NB4 (cell line): ENCODE results near the gene SPIRE2.

Experiments used
- DNase-seq: peaks from one replicate; pipeline ENCODE4 v3.0.0; 2010; ENCODE audit warnings: low read depth
- H3K4me3 ChIP-seq: one replicate; pipeline ENCODE4 v1.5.1; 2011; ENCODE audit warnings: mild to moderate bottlenecking, low read depth, low read length, moderate library complexity
- MYC ChIP-seq: IDR thresholded peaks from 2 replicates; pipeline ENCODE4 v1.6.1; 2011; ENCODE audit warnings: low read depth, low read length
- POLR2A ChIP-seq: IDR thresholded peaks from 2 replicates; pipeline ENCODE4 v1.6.1; 2011; ENCODE audit warnings: mild to moderate bottlenecking; ENCODE audit not compliant: insufficient read length; ENCODE audit errors: extremely low read depth
- TF ChIP-seq, protein P1 (sequence below): IDR thresholded peaks from one replicate; pipeline ENCODE4 v1.5.1; 2012; ENCODE audit warnings: low read depth, low read length
- TF ChIP-seq, protein P2 (sequence below): IDR thresholded peaks from 2 replicates; pipeline ENCODE4 v1.6.1; 2011; ENCODE audit warnings: low read depth, low read length

SPIRE2 gene

DNA sequence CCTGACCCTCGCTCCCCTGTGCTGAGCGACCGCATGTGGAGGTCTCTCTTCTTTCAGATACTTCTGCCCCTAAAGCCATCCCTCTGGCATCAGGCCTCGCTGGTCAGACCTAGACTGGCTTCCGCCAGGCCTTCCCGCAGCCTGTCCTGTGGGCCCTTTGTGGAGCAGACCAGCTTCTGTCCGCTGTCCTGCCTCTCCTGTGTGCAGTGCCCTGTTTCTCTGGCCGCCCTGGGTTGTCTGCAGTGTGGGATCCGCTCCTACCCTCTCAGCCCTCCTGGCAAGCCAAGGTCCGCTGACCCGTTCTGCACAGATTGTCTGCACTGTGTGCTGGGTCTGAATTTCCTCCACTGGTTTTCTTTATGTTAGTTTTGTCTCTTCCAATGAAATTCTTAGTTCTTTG is 68.9 kb downstream of the SPIRE2 start:
- DNase-seq = no peak
- H3K4me3 ChIP-seq = no peak overlapping the region
- TF ChIP-seq, protein P1, sequence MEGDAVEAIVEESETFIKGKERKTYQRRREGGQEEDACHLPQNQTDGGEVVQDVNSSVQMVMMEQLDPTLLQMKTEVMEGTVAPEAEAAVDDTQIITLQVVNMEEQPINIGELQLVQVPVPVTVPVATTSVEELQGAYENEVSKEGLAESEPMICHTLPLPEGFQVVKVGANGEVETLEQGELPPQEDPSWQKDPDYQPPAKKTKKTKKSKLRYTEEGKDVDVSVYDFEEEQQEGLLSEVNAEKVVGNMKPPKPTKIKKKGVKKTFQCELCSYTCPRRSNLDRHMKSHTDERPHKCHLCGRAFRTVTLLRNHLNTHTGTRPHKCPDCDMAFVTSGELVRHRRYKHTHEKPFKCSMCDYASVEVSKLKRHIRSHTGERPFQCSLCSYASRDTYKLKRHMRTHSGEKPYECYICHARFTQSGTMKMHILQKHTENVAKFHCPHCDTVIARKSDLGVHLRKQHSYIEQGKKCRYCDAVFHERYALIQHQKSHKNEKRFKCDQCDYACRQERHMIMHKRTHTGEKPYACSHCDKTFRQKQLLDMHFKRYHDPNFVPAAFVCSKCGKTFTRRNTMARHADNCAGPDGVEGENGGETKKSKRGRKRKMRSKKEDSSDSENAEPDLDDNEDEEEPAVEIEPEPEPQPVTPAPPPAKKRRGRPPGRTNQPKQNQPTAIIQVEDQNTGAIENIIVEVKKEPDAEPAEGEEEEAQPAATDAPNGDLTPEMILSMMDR = no peak
- TF ChIP-seq, protein P2, sequence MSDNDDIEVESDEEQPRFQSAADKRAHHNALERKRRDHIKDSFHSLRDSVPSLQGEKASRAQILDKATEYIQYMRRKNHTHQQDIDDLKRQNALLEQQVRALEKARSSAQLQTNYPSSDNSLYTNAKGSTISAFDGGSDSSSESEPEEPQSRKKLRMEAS = no peak
- TF ChIP-seq MYC (no peak), POLR2A (no peak)

DNA sequence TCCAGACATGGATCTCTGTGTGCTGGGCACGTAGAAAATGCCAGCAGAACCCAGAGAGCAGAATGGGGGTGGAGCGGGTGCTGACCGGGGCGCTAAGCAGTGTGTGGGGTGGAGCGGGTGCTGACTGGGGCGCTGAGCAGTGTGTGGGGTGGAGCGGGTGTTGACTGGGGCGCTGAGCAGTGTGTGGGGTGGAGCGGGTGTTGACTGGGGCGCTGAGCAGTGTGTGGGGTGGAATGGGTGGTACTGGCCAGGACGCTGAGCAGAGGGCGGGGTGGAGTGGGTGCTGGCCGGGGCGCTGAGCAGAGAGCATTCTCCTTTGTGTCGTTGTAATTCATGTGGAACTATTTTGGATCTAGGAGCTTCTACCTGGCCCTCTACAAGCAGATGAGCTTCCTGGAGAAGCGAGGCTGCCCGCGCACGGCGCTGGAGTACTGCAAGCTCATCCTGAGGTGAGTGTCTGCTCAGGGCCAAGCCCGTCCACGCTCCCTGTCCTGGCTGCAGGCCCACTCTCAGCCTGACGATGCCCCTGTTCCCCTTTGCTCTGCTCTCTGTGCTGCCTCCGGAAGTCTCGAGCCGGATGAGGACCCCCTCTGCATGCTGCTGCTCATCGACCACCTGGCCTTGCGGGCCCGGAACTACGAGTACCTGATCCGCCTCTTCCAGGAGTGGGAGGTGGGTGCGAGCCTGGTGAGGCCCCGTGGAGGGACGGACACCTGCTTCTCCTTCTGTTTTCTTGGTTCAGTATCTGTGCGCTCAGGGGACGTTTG is 70.1 kb downstream of the SPIRE2 start:
- TF ChIP-seq, protein P1 = no peak
- TF ChIP-seq POLR2A (no peak), MYC (no peak)
- TF ChIP-seq, protein P2 = no peak
- DNase-seq = no peak
- no peak overlapping the region for H3K4me3 ChIP-seq

DNA sequence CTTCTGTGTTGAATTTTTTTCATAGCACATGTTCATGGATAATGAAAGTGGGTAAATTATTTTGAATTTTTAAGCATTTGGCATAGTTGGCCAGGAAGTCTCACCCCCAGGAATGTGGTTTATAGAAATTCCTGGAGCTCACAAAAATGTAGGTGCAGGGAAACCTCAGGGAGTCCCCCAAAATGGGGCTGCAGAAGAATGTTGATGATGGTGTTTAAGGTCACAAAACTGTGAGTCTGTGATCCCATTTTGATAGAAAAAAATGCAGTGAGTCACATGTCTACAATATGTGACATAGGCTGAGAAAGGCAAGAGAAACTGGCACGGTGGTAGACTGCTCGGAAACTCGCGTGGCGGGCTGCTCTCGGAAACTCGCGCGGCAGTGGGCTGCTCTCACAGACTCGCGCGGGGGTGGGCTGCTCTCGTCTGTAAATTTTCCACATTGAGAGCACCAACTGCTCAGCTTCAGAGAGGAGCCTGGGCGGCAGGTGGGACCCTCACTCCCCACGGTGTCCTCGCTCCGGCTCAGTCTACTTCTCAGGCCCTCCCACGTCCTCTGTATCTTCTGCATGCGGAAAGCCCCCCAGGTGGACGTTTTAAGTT is 71.7 kb downstream of the SPIRE2 start:
- TF ChIP-seq, protein P1 = no peak
- TF ChIP-seq POLR2A (no peak), MYC (no peak)
- TF ChIP-seq, protein P2 = no peak
- DNase-seq = no peak
- H3K4me3 ChIP-seq = no peak overlapping the region

DNA sequence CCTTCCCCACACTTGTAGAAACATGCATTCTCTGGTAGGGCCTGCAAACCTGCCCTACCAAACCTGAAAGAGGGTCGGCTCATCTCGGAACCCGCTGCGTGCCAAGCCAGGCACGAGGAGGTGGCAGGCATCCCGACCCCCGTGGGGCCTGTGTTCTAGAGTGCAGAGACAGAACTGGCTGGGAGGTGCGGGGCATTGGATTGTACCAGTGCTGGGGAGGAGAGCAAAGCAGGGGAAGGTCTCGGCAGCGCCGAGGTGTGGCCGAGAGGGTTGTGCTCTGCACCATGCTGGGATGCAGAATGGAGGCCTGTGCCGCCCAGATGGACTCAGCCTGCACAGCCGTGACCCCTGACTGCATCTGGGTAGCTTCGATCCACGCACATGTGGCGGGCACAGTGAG is 72.6 kb downstream of the SPIRE2 start:
- no peak for DNase-seq
- TF ChIP-seq MYC (no peak), POLR2A (no peak)
- TF ChIP-seq, protein P2 = no peak
- H3K4me3 ChIP-seq = no peak overlapping the region

DNA sequence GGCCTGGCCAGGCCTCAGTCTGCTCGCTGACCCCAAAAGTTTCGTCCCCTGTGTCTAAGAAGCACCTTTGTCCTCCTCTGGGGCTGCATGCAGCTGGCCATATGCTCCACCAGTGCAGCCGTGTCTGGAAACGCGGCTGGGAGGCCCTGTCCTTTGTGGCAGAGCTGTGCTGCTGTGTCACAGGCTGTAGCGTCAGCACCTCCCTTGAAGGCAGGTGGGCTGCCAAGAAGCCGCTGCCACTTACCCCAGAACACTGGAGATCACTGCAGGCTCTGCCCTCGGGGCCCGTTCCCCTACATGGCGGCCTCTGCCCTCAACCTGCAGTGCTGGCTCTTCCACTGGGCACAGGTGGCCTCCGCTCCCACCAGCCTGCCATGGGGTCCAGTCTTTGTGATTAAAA is 74.7 kb downstream of the SPIRE2 start:
- no peak for TF ChIP-seq POLR2A
- TF ChIP-seq MYC = no peak
- TF ChIP-seq, protein P2 = no peak
- TF ChIP-seq, protein P1 = no peak
- DNase-seq = no peak

DNA sequence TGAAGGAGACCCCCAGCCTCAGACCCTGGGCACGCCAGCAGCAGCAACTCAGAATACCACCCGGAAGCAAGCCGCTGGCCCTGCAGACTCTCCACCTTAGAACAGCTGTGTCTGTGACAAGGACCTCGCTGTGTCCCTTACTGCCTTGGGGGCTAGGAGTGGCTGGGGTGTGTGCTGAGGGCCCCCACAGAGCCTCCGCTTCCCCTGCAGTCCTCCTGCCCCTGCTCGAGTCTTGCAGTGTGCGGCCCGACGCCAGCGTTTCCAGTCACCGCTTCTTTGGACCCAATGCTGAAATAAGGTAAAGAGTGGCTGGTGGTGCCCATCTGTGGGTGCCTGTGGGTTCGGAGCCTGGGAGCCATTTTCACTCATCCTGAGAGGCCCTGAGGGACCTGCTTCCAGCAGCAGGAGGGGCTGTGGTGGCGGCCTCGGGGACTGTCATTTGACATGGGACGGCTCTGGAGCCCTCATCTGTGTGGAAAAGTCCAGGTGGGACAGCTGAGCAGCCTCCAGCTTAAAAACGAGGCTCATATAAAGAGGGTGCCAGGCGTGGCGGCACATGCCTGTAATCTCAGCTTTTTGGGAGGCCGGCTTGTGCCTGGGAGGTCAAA is 75.7 kb downstream of the SPIRE2 start:
- H3K4me3 ChIP-seq = no peak overlapping the region
- TF ChIP-seq, protein P2 = no peak
- TF ChIP-seq POLR2A (no peak), MYC (no peak)
- TF ChIP-seq, protein P1 = no peak
- DNase-seq = no peak

More for the DNA sequence above, 74.7 kb downstream of the SPIRE2 start:
- no peak overlapping the region for H3K4me3 ChIP-seq
